GM12878 (cell line): ENCODE measurements around the gene TIPIN. TPM values are rescaled to one million over a fixed set of nuclear protein-coding genes. Genes with fewer than 3 reads are reported as not detected.

Experiments
- ATAC-seq: fragments of 200-7000 bp; cut with Tn5 transposase; 3 replicates; pipeline ENCODE4 v1.9.1; 2020; ENCODE audit warnings: mild to moderate bottlenecking, moderate library complexity
- BruUV-seq: library from RNA; stranded (reverse); fragments of 400-500 nt; replicated peaks from 2 replicates; lab custom pipeline; 2021; lab: Mats Ljungman, UMichigan
- CTCF ChIA-PET: fragments of 300-600 bp; sonication (Branson Sonifier 250); formaldehyde crosslinking; extraction: SDS; loops from one replicate; lab custom pipeline; 2021; ENCODE audit warnings: inconsistent platforms; lab: Yijun Ruan, JAX
- POLR2A ChIA-PET: fragments of 350-600 bp; formaldehyde crosslinking; extraction: SDS; loops from one replicate; lab custom pipeline; 2021; ENCODE audit warnings: inconsistent platforms; lab: Charles Lee
- RAD21 ChIA-PET: fragments of 300-600 bp; sonication (Branson Sonifier 250); formaldehyde crosslinking; loops from one replicate; lab custom pipeline; 2023; ENCODE audit warnings: antibody characterized with exemption; ENCODE audit not compliant: unreplicated experiment; lab: Charles Lee
- SMC1A ChIA-PET: fragments of 300-600 bp; sonication (Branson Sonifier 250); formaldehyde crosslinking; loops from one replicate; lab custom pipeline; 2023; ENCODE audit not compliant: unreplicated experiment, uncharacterized antibody; lab: Charles Lee
- DNase-seq: peaks from one replicate; pipeline ENCODE4 v3.0.0-alpha.2; 2011; ENCODE audit warnings: low read depth, low spot score
- FAIRE-seq: peaks from 3 replicates; lab custom pipeline; 2011; peaks lifted over from hg19 to GRCh38; lab: Jason Lieb, UNC
- H2AFZ ChIP-seq: 2 replicates; pipeline ENCODE4 v1.6.0; 2011; ENCODE audit warnings: low read depth, low read length, control low read depth; ENCODE audit not compliant: control insufficient read depth
- H3K27ac ChIP-seq: 2 replicates; pipeline ENCODE4 v1.5.1; 2011; ENCODE audit warnings: control low read depth; ENCODE audit not compliant: control insufficient read depth, insufficient read depth
- H3K27me3 ChIP-seq, 2 experiments: replicated peaks in 1 of 2; 2 replicates each; pipeline versions ENCODE4 v1.6.0 to v1.6.1; 2011; ENCODE audit warnings: low read length in 1 of 2; ENCODE audit not compliant: control insufficient read depth in 2 of 2, insufficient read depth in 2 of 2
- H3K36me3 ChIP-seq, 2 experiments: 2 replicates each; pipeline ENCODE4 v1.5.1; 2011; ENCODE audit warnings: low read length in 1 of 2; ENCODE audit not compliant: control insufficient read depth in 2 of 2, insufficient read depth in 2 of 2
- H3K4me1 ChIP-seq: 2 replicates; pipeline ENCODE4 v1.6.1; 2011; ENCODE audit warnings: mild to moderate bottlenecking, low read length, moderate library complexity, mixed read lengths; ENCODE audit not compliant: control insufficient read depth, insufficient read depth
- H3K4me2 ChIP-seq: 2 replicates; pipeline ENCODE4 v1.6.0; 2011; ENCODE audit warnings: control low read depth; ENCODE audit not compliant: control insufficient read depth, insufficient read depth
- H3K4me3 ChIP-seq: fragments of 200-600 bp; sonication (generic); 2 replicates; pipeline ENCODE4 v1.5.1; 2016
- H3K79me2 ChIP-seq: 2 replicates; pipeline ENCODE4 v1.6.0; 2011; ENCODE audit warnings: low read length; ENCODE audit not compliant: control insufficient read depth, insufficient read depth
- H3K9ac ChIP-seq: 2 replicates; pipeline ENCODE4 v1.8.0; 2011; ENCODE audit warnings: low read length, control low read depth, mixed read lengths; ENCODE audit not compliant: control insufficient read depth, insufficient read depth
- H3K9me3 ChIP-seq: replicated peaks from 3 replicates; pipeline ENCODE4 v1.5.1; 2011; ENCODE audit warnings: mild to moderate bottlenecking, low read length; ENCODE audit not compliant: control insufficient read depth, insufficient read depth
- H4K20me1 ChIP-seq: 2 replicates; pipeline ENCODE4 v1.6.0; 2011; ENCODE audit not compliant: control insufficient read depth, insufficient read depth
- BACH1 ChIP-seq: fragments of 450-650 bp; IDR thresholded peaks from 2 replicates; pipeline ENCODE4 v1.6.1; 2017; ENCODE audit warnings: mild to moderate bottlenecking, borderline replicate concordance
- BMI1 ChIP-seq: fragments of 450-650 bp; IDR thresholded peaks from 2 replicates; pipeline ENCODE4 v1.6.1; 2016; ENCODE audit warnings: mild to moderate bottlenecking, moderate library complexity, borderline replicate concordance
- CHD1 ChIP-seq: IDR thresholded peaks from 2 replicates; pipeline ENCODE4 v1.6.1; 2012; ENCODE audit warnings: low read depth, low read length, improper control_type of control experiment
- KLF5 ChIP-seq: fragments of 450-650 bp; IDR thresholded peaks from 2 replicates; pipeline ENCODE4 v1.6.1; 2014; ENCODE audit warnings: mild to moderate bottlenecking; ENCODE audit not compliant: partially characterized antibody
- SIX5 ChIP-seq: IDR thresholded peaks from 2 replicates; pipeline ENCODE4 v1.6.1; 2011; ENCODE audit warnings: mild to moderate bottlenecking, low read depth, low read length, moderate library complexity; ENCODE audit not compliant: severe bottlenecking
- SMAD1 ChIP-seq: fragments of 450-650 bp; IDR thresholded peaks from 2 replicates; pipeline ENCODE4 v1.6.1; 2018; ENCODE audit warnings: mild to moderate bottlenecking, low read depth; ENCODE audit not compliant: partially characterized antibody
- ZNF384 ChIP-seq: IDR thresholded peaks from 2 replicates; pipeline ENCODE4 v1.6.1; 2012; ENCODE audit warnings: low read depth, mild to moderate bottlenecking, low read length, improper control_type of control experiment, borderline replicate concordance
- WGBS: methylation state at CpG from one replicate; pipeline ENCODE4 v1.1.6; 2016; ENCODE audit warnings: low lambda C conversion rate; ENCODE audit not compliant: insufficient replicate concordance, insufficient coverage; ENCODE audit errors: missing lambda C conversion rate; 5-methylcytosine and 5-hydroxymethylcytosine counted together
- in situ Hi-C: fragments of 300-500 bp; cut with MboI; formaldehyde crosslinking; loops from 9 replicates; pipeline ENCODE4 v1.14.3; 2018; ENCODE audit warnings: mixed read lengths
- intact Hi-C: fragments of 100-400 bp; cut with micrococcal nuclease; formaldehyde crosslinking; loops from one replicate; pipeline ENCODE4 v1.14.2; 2022; ENCODE audit not compliant: unreplicated experiment
- polyA plus RNA-seq, 11 experiments: library from polyadenylated mRNA; depleted of rRNA in 4 of 11; unstranded in 6 of 11; stranded (reverse) in 5 of 11; fragments of >200 nt; fragmentation: Nextera tagmentation in 4 of 11; fragmentation: Illumina TruSeq in 1 of 11; extraction: Ambion mirVana in 4 of 11; extraction: Trizol in 1 of 11; gene quantifications; 1 replicate in 1 of 11; 2 replicates in 10 of 11; pipeline versions ENCODE4 v1.2.1 to v1.2.3, GENCODE V29; 2011 to 2016; ENCODE audit warnings: inconsistent platforms in 2 of 11, missing spikeins in 2 of 11, low read depth in 1 of 11
- total RNA-seq, 4 experiments: library from RNA; depleted of rRNA in 3 of 4; stranded (reverse); fragments of >200 nt in 3 of 4; fragmentation: Illumina TruSeq in 1 of 4; extraction: Trizol in 1 of 4; gene quantifications; 2 replicates each; pipeline versions ENCODE4 v1.2.1 to v1.2.3, GENCODE V29; 2013 to 2021
- TF ChIP-seq, protein P1 (sequence below): fragments of 450-650 bp; IDR thresholded peaks from 2 replicates; pipeline ENCODE4 v1.6.1; 2018; ENCODE audit warnings: mild to moderate bottlenecking, low read depth, moderate library complexity; ENCODE audit not compliant: partially characterized antibody
- TF ChIP-seq, protein P2 (sequence below): IDR thresholded peaks from 2 replicates; pipeline ENCODE4 v1.6.1; 2011; ENCODE audit warnings: low read depth, low read length, improper control_type of control experiment, borderline replicate concordance
- TF ChIP-seq, protein P3 (sequence below): fragments of 450-650 bp; IDR thresholded peaks from 2 replicates; pipeline ENCODE4 v1.6.1; 2014; ENCODE audit warnings: mild to moderate bottlenecking
- TF ChIP-seq, protein P4 (sequence below): fragments of 450-650 bp; IDR thresholded peaks from 2 replicates; pipeline ENCODE4 v1.6.1; 2017; ENCODE audit warnings: low read depth, mild to moderate bottlenecking, moderate library complexity
- TF ChIP-seq, protein P5 (sequence below): fragments of 450-650 bp; conservative IDR thresholded peaks from 2 replicates; pipeline ENCODE4 v1.6.1; 2017; ENCODE audit warnings: mild to moderate bottlenecking, moderate library complexity

TIPIN gene
- total and polyA plus RNA-seq, 10 of the 15 experiments (the other 5 are each of a cell fraction or from before 2014, with no cell fraction given) = 21.1 to 69.2 (median 47.0) TPM

DNA sequence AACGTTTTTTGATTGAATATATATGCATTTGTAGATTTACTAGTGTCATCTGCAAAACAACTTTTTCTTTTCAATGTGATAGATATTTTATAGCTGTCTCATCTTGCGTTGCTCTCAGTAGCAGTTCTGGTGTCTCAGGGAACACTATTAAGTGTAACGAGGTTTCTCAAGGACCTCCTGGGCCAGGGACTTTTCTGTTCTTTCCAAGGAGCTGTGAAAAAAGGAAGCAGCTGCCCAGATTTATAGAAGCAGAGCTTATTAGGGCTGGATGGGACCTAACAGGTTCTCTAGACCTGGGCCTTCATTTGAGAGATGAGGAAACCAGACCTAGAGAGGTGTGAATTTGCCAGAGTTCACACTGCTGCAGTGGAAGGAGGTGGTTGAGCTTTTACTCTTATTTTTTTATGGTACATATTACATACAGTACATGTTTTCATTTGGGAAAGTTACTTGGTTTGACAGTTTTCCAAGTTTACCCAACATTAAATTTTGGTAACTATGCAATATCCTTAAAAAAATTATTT, 46.3 kb upstream of the TIPIN start:
- peak overlapping the region; percentile 20; the same call in 1 of the 2 replicates for H3K9ac ChIP-seq
- ChIA-PET RAD21 (interaction anchor here (0.6 to 7.6 kb wide), 14 partner anchors 9 to 101 kb away, joined by 3 to 119 read pairs (median 7); partner anchors contain the start of genes MAP2K1, SNAPC5 and TIPIN), CTCF (interaction anchor here (1.0 to 6.0 kb wide), 8 partner anchors 13 to 115 kb away, joined by 3 to 69 read pairs (median 12); partner anchors contain the start of genes MAP2K1 and SNAPC5), POLR2A (interaction anchor here (1.0 to 7.6 kb wide), 7 partner anchors 12 to 102 kb away, joined by 3 to 120 read pairs (median 14); partner anchors contain the start of genes MAP2K1, RPL4 and ZWILCH), SMC1A (interaction anchor here (0.7 to 8.2 kb wide), 16 partner anchors 11 to 108 kb away, joined by 3 to 95 read pairs (median 8); partner anchors contain the start of genes MAP2K1, RPL4, SNAPC5 and ZWILCH)
- no peaks in the 10 kb centered on the region; the same call in none of the 2 replicates for H4K20me1 ChIP-seq
- peaks cover 2 to 5% of the 10 kb centered on the region in 2 experiments for H3K36me3 ChIP-seq
- H3K4me3 ChIP-seq = peak overlapping the region; percentile 64
- peak overlapping the region; percentile 57 for H3K4me2 ChIP-seq
- intact Hi-C loops (no loop called here), in situ Hi-C loops (no loop called here)
- ATAC-seq (peak; percentile 63), FAIRE-seq (peak; percentile 7), DNase-seq (no peak)
- no peaks in the 10 kb centered on the region for H3K27me3 ChIP-seq
- peaks cover 99% of the 10 kb centered on the region for H3K79me2 ChIP-seq
- H3K4me1 ChIP-seq = peaks cover 67% of the 10 kb centered on the region
- no peaks in the 10 kb centered on the region for H3K9me3 ChIP-seq
- H2AFZ ChIP-seq = no peak overlapping the region
- BruUV-seq = no TSS peak
- peak overlapping the region; percentile 75 for H3K27ac ChIP-seq
- 73% methylated on average over 3 of the region's 3 CpGs for WGBS
- TF ChIP-seq, protein P1, sequence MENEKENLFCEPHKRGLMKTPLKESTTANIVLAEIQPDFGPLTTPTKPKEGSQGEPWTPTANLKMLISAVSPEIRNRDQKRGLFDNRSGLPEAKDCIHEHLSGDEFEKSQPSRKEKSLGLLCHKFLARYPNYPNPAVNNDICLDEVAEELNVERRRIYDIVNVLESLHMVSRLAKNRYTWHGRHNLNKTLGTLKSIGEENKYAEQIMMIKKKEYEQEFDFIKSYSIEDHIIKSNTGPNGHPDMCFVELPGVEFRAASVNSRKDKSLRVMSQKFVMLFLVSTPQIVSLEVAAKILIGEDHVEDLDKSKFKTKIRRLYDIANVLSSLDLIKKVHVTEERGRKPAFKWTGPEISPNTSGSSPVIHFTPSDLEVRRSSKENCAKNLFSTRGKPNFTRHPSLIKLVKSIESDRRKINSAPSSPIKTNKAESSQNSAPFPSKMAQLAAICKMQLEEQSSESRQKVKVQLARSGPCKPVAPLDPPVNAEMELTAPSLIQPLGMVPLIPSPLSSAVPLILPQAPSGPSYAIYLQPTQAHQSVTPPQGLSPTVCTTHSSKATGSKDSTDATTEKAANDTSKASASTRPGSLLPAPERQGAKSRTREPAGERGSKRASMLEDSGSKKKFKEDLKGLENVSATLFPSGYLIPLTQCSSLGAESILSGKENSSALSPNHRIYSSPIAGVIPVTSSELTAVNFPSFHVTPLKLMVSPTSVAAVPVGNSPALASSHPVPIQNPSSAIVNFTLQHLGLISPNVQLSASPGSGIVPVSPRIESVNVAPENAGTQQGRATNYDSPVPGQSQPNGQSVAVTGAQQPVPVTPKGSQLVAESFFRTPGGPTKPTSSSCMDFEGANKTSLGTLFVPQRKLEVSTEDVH = no peak
- TF ChIP-seq, protein P2, sequence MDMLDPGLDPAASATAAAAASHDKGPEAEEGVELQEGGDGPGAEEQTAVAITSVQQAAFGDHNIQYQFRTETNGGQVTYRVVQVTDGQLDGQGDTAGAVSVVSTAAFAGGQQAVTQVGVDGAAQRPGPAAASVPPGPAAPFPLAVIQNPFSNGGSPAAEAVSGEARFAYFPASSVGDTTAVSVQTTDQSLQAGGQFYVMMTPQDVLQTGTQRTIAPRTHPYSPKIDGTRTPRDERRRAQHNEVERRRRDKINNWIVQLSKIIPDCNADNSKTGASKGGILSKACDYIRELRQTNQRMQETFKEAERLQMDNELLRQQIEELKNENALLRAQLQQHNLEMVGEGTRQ = no peak
- peak; percentile 82; the same call in 1 of the 2 replicates for TF ChIP-seq BACH1
- no peak for TF ChIP-seq KLF5
- TF ChIP-seq SIX5 = no peak
- TF ChIP-seq, protein P3, sequence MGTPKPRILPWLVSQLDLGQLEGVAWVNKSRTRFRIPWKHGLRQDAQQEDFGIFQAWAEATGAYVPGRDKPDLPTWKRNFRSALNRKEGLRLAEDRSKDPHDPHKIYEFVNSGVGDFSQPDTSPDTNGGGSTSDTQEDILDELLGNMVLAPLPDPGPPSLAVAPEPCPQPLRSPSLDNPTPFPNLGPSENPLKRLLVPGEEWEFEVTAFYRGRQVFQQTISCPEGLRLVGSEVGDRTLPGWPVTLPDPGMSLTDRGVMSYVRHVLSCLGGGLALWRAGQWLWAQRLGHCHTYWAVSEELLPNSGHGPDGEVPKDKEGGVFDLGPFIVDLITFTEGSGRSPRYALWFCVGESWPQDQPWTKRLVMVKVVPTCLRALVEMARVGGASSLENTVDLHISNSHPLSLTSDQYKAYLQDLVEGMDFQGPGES = no peak
- TF ChIP-seq SMAD1 = no peak
- TF ChIP-seq CHD1 = no peak
- TF ChIP-seq, protein P4, sequence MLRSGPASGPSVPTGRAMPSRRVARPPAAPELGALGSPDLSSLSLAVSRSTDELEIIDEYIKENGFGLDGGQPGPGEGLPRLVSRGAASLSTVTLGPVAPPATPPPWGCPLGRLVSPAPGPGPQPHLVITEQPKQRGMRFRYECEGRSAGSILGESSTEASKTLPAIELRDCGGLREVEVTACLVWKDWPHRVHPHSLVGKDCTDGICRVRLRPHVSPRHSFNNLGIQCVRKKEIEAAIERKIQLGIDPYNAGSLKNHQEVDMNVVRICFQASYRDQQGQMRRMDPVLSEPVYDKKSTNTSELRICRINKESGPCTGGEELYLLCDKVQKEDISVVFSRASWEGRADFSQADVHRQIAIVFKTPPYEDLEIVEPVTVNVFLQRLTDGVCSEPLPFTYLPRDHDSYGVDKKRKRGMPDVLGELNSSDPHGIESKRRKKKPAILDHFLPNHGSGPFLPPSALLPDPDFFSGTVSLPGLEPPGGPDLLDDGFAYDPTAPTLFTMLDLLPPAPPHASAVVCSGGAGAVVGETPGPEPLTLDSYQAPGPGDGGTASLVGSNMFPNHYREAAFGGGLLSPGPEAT = peak; percentile 94
- no peak for TF ChIP-seq ZNF384
- TF ChIP-seq BMI1 = 0 out of 2 replicates have a peak, but pooled peaks have one; percentile 37
- TF ChIP-seq, protein P5, sequence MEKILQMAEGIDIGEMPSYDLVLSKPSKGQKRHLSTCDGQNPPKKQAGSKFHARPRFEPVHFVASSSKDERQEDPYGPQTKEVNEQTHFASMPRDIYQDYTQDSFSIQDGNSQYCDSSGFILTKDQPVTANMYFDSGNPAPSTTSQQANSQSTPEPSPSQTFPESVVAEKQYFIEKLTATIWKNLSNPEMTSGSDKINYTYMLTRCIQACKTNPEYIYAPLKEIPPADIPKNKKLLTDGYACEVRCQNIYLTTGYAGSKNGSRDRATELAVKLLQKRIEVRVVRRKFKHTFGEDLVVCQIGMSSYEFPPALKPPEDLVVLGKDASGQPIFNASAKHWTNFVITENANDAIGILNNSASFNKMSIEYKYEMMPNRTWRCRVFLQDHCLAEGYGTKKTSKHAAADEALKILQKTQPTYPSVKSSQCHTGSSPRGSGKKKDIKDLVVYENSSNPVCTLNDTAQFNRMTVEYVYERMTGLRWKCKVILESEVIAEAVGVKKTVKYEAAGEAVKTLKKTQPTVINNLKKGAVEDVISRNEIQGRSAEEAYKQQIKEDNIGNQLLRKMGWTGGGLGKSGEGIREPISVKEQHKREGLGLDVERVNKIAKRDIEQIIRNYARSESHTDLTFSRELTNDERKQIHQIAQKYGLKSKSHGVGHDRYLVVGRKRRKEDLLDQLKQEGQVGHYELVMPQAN = peak; percentile 34; the same call in 1 of the 2 replicates
